Thyroid gland (tissue), 4 donors: Measurements from ENCODE around the gene MACROD1.
A peak's percentile ranks its signal among the peaks of the same experiment; 100 is the strongest.

ENCODE experiments used
- CTCF ChIP-seq, 6 experiments: fragments of 200-600 bp in 3 of 6; fragments of 450-650 bp in 3 of 6; sonication (generic) in 3 of 6; IDR thresholded peaks; one replicate each; pipeline ENCODE4 v1.5.1; 2016 to 2019; ENCODE audit warnings: antibody characterized with exemption in 6 of 6, mild to moderate bottlenecking in 2 of 6, inconsistent platforms in 1 of 6, moderate library complexity in 1 of 6
- POLR2A ChIP-seq, 2 donors: fragments of 450-650 bp; IDR thresholded peaks; one replicate each; pipeline ENCODE4 v1.6.1; 2017; ENCODE audit warnings: antibody characterized with exemption in 2 of 2, mild to moderate bottlenecking in 2 of 2, moderate library complexity in 1 of 2

- peak in 1 of 6 experiments; percentile 28 for TF ChIP-seq CTCF (IDR thresholded peaks at IDR 0.05)
- TF ChIP-seq POLR2A (IDR thresholded peaks at IDR 0.05): no peak
These were observed 20.0 kb upstream of the MACROD1 start, which contains the start of gene STIP1 for GRCh38 chr11:64185693-64186491.
